Measurements from ENCODE around the gene CAMK1.

DNA sequence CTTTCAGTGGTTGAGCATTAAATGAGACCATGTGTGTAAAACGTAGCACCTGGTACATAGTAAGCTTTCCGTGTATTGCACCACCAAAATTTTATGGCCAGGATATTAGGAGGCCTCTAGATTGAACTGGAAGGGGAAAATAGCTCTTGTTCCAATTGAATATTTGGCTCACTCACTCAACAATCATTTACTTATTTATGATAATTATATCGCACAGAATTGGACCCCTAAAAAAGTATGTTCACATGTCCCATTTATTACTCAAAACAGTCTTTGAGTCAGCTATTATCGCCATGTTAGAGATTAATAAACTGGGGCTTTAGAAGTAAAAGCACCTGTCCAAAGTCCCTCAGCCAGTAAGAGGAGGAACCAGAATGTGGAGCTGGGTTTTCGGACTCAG is 35.2 kb upstream of the CAMK1 start:
- TF ChIP-seq POLR2A (IDR thresholded peaks at IDR 0.05; ENCODE audit: low read depth, low read length) (no peak), MAFK (IDR thresholded peaks at IDR 0.05; ENCODE audit: low read depth, low read length) (no peak), FOS (IDR thresholded peaks at IDR 0.05; ENCODE audit: low read depth, low read length) (no peak), CEBPB (IDR thresholded peaks at IDR 0.05; ENCODE audit: low read depth, low read length) (no peak), RAD21 (IDR thresholded peaks at IDR 0.05; ENCODE audit: low read length) (no peak), NFE2L2 (IDR thresholded peaks at IDR 0.05; ENCODE audit: low read depth, low read length) (no peak)
- TF ChIP-seq, protein P1, sequence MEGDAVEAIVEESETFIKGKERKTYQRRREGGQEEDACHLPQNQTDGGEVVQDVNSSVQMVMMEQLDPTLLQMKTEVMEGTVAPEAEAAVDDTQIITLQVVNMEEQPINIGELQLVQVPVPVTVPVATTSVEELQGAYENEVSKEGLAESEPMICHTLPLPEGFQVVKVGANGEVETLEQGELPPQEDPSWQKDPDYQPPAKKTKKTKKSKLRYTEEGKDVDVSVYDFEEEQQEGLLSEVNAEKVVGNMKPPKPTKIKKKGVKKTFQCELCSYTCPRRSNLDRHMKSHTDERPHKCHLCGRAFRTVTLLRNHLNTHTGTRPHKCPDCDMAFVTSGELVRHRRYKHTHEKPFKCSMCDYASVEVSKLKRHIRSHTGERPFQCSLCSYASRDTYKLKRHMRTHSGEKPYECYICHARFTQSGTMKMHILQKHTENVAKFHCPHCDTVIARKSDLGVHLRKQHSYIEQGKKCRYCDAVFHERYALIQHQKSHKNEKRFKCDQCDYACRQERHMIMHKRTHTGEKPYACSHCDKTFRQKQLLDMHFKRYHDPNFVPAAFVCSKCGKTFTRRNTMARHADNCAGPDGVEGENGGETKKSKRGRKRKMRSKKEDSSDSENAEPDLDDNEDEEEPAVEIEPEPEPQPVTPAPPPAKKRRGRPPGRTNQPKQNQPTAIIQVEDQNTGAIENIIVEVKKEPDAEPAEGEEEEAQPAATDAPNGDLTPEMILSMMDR (conservative IDR thresholded peaks at IDR 0.05; ENCODE audit: low read depth, low read length) = no peak

Data from IMR-90 (cell line).